ENCODE measurements around the gene COL6A3.

The COL6A3 gene

DNA sequence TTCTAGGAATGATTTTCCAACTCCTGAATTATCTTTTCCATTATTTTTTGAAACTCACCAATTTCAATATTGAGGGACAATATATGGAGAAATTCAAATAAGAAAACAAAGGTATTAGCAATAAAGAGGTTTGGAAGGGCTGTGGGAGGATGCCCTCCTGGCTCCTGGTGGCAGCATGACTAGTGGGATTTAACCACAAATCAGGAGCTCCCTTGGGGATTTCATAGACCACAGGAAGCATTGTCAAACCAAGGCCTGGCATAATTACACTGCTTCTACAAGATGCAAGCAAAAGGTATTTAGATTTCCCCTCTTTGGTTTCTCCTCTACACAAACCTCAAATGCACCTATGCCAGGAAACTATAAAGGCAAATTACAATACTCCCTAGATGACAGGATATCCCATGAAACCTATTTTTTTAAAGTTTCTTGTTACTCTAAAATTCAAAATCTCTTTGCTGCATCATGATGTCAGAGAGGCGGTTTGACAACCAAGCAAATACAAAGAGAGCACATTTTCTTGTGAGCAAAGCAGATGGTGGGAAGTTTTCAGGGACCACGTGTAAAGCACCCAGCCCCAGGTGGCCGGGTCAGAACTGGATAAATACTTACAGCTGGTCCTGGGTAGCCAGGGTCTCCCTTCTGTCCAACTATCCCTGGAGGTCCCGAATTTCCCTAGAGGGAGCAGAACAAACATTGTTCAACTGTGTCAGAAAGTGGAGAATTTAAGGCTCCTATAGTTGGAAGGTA is 67.9 kb downstream of the COL6A3 start:
- no peak for DNase-seq

DNA sequence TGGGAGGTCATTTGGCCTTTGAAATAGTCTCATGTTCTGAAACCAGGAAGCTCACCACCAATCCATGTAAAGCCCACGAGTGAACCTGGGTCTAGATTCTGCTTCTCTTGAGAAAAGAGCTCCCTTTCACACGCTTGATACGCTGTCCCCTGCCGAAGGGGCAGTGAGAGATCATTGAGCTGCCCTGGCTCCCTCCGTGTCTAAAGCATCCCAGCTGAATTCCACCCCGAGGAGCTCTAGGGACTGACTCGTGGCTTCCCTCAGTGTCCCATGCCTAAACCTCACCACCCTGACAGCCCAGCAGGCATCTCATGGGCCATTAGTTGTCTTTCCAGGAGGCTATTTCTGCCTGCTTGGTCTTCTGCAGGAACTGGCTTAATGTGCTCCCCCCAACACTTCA is 68.6 kb downstream of the COL6A3 start:
- no peak for DNase-seq

DNA sequence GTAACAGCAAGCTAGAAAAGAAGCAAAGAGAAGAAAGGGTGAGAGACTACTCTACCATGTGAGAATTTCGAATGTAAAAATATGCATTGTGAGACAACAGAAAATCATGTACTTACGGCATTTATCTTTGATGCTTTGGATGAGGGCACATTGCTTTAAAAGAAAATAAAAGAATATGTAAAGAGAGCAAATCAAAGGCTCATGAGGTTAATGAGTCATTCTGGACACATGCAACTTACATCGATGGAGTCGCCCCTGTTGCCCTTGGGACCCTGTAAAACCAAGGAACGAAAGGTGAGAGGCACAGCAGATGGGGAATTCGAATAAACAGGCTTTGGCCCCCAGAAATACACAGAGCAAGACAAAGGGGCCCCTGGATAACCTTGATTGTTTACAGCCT is 69.0 kb downstream of the COL6A3 start:
- no peak for DNase-seq

DNA sequence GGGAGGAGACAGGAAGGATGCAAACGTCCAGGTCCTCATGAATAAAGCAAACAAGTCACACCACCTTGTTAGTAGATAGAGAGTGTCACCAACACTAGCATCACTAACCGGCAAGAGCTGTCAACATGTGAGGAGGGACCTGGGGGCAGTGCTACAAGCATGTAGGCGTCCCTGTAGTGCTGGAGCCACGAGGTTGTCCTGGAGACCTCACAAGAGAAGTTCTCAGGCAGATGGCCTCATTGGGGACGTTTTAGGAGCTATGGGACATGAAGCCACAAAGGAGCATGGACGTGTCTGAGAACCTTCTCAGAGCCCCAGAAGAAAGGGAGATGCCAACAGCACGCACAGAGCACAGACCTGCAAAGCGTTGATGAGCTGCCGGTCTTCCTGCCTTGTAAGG is 70.0 kb downstream of the COL6A3 start:
- no peak for DNase-seq

DNA sequence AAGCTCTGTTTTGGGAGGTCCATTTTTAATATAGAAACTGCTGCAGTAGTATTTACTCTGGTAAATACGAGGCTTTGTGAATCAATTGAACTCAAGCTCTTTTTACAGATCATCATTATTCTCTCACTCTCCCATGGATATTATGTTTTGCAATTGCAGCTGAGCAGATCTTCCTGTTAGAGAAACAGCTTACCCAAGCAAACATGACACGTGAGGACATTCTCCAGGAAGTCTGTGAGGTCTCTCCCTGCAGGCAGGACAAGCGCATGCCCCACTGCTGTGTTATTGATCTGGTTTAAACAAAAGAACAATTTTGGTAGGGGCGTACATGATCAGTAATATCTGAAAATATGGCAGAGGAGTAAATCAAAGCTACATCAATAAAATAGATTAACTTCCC is 72.1 kb downstream of the COL6A3 start:
- no peak for DNase-seq

DNA sequence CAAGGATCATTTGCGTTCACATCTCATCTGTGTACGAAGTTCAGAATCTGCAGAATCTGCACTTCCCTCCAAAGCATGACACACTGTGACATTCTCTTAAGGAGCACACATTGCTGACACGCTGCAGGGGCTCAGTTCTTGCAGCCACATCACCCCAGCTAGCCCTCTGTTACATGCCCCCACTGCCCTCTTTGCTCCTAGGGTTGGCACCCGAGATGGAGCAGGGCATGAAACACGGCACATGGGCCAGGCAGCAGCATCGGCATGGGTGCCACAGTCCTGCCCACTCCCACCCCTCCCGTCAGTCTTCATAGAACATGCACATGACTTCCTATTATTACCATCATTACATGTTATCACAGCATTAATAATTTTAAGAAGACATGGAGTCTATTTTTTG is 76.4 kb downstream of the COL6A3 start:
- no peak for DNase-seq

DNA sequence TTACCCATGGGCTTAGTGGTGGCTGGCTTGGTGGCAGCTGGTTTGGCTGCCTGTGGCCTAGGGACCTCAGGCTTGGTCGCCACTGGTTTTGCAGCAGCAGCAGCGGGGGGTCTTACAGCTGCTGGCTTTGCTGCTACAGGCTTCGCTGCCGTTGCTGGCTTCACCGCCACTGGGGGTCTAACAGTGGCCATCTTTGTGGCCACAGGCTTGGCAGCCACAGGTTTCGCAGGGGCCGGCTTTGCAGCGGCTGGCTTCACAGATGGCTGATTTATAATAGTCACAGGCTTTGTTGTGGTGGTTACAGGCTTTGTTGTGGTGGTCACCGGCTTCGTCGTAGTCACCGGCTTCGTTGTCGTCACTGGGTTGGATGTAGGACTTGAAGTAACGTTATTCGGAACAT is 77.8 kb downstream of the COL6A3 start:
- no peak for DNase-seq

DNA sequence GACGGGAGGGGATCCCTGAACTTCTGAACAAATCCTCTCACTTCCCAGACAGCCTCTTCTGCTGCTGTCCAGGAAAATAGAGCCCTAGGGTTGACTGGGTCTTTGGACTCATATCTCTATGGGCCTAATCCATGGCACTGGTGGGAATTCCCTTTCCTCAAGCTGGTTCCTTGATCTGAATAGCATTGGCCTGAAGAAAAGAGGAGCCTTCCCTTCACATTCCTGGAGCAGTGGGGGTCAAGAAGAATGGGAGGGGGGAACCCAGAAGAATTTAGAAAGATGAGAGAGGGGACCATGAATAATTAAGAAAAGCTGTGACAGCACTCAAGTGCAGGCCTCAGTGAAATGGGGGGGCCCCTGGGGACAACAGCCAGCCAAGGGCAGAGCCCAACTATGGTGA is 80.2 kb downstream of the COL6A3 start:
- no peak for DNase-seq

DNA sequence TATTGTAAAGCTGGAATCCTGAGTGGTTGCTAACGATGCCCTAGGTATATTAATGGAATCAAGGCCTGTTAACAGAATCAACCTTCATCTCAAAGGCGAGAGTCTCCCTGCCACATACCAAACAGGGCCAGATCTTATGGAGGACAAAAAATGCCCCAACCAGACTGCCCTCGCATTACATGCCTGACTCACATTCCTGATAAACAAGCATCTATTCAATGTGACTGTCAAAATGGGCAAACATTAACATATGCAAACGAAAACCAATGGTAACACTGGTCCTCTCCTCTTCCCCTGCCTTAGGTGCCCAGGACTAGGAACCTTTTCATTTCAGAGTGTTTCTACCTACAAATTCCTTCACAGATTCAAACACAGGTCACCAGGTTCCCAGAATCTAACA is 83.4 kb downstream of the COL6A3 start:
- no peak for DNase-seq

DNA sequence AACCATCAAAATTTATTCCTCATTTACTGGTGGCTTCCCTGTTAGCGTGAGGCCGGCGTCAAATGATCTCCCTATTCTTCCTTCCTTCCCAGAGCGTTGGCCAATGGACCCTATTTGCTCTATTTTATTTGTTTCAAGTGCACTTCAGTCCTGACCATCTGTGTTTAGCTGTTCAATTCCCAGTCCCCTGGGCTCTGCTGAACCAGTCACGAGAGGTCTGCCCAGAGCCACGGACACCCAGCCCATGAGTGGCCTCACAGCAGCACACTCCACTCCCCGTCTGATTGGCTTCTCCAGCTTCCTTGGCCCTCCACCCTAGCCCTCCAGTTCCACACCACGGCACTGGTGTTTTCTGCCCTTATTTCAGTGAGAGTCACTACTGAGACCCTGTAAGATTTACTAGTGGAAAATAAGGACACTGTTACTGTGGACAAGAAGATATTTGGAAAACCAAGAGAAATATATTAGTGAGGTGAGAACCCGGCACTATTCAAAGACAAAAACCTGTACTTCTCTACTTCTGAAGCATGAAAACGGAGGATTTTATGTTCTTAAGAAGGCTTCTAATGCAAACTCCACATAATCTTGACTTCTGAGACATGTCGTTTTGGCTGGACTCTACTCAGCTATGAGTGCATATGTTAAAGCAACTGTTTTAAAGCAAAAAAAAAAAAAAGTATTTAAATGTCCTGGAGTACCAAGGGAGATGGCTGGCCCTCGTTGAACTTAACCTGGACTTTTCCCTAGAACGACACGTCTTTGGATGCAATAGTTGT is 86.6 kb downstream of the COL6A3 start:
- DNase-seq: no peak

DNA sequence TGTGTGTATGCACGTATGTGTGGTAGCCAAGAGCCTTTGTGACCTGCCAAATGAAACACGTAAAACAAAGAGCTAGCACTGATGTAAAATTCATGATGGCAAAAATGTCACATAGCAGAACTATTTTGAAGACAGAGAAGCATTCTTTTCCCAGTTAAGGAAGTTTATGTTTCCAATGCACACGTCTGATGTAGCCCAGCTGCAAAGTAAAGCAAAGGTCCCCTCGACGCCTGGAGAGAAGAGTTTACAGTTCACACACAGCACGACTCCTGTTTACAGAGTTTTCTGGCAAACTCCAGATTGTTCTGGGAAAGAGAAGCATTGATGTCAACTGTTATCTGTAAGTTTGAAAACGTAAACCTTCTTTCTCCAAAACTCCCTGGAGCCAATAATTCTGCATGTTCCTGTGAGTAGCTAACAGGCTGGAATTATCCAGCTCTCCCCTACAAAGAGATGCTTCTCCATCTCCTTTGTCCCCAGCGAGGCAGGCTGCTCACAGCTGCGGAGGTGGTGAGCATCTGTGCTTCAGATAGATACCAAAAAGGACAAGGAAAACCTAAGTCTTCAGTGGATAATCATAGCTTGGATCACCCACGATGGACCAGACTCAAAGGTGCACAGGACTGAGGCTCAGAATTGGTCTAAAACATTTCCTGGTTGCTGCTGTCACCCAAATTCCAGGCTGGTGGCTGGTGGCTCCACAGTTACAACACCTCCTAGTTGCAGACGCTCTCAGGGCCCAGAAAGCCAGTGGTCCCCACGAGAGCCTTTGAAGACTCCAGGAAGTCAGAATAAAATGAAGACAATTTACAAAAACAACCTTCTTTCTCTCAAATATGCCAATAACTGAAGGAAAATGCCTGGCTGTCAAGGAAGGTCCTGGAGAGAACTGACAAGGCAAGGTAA is 87.4 kb downstream of the COL6A3 start:
- DNase-seq: no peak

DNA sequence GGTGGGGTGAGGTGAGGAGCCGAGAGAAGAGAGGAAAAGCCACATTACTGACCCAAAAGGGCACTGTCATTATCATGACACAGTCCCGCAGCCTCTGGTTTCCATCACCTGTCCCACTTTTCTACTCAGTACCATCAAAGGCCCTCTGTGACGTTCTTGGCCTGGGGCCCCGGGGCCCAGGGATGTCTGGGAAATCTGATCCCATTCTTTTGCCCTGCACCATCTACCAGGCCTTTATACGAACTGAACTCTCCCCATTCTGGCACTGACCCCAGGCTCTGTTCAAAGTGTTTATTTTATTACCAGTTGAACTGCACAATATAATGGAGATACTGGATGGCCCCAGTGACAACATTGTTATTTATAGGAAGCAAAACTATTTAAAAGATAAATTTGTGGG is 89.1 kb downstream of the COL6A3 start:
- no peak for DNase-seq

DNA sequence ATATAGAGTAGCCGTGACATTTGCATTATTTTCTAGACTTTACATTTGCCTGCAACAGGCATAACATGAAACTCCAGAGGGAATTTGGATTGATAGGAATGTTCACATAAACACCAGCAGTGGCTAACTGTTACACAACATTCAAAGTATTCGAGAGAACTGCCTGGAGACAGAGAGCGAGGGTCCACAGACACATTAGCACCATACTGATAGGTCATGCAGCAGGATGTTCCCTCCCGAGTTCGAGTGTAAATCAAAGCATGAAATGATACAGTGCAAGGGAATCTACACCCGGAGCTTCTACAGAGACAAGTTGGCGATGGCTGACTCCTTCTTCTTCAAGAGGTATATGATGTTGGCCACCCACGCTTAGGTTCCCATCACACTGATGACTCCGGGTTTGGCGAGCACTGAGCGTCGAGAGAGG is 89.5 kb downstream of the COL6A3 start:
- no peak for DNase-seq

DNA sequence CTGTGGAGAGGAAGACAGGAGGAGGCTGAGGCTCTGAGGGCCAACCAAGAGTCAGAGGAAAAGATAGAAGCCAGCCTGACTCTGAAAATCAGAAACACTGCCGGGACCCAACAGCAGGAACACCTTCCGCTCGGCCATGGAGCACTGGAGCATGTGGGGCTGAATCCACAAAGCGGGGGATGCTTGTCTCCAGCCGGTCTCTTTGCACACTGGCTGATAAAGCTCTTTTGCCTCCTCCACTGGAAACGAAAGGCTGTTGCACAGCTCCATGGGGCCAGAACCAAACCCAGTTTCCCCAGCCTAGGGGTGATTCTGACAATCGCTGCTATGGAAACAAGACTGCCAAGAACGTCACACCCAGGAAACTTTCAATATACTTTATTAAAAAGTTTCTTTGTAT is 90.3 kb downstream of the COL6A3 start:
- DNase-seq: no peak

DNA sequence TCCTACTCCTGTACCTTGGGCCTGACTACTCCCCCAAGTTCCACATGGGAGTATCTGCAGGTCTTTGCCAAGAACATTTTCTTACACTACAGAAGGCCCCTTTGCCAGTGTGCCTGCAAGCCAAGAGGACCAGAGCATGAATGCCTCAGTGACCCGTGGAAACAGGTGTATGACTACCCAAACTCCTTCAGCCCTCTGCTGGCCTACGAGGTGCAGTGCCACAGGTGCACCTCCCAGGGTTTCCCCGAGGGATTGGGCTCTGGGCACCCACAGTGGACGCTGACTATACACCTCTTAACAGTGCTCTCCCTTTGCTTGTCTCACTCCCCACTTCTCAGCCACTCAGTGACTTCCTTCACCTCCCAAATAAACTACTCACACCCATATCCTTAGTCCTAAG is 91.4 kb downstream of the COL6A3 start:
- no peak for DNase-seq

DNA sequence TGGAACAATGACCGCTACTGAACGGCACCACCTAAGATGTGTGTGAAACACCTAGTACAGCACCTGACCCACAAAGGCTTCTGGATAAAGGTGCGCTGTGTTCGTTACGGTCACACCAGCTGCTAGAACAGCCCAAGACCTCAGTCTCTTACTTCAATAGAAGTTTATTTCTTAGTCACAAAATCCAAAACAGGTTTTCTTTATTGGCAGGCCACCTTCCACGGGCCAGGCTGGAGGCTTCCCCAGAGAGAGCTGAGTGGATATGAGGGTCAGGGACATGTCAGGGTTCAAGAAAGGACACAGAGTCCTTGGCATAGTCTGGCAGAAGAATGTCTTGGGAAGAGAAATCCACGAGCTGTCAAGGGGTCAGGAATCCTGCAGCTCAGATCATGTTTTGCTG is 92.2 kb downstream of the COL6A3 start:
- DNase-seq: no peak

DNA sequence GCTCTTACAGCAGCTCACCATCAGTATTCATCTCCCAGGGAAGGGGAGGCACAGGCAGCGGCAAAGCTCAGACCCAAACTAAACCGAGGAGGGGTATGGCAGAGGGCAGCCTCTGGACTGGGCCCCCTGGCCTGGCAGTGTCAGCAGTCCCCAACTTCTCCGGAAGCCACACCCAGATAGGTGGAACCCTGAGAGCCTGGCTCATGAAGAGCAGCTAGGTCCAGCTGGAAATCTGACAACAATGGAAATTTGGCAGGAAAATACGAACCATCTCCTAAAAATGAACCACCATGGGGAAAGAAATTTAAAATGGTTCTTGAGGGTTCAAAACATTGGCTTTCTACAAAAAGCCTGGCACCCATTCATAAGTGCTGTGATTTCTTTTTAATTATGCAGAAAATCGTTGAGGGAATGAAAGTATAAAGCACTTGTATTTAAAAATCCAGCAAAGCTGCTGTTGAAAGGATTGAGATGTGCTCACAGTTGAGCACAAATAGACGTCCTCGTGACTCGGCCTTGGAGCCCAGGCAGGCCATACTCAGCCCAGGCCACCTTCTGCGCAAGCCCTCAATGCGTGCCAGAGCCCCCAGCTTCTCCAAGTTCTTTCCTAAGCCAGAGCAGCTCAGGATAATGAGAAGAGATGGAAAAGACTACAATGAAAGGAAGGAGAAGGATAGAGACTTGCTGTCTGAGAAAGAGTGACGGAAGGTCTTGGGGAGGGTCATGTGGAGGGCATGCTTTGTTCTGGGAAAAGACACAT is 93.0 kb downstream of the COL6A3 start:
- no peak for DNase-seq

DNA sequence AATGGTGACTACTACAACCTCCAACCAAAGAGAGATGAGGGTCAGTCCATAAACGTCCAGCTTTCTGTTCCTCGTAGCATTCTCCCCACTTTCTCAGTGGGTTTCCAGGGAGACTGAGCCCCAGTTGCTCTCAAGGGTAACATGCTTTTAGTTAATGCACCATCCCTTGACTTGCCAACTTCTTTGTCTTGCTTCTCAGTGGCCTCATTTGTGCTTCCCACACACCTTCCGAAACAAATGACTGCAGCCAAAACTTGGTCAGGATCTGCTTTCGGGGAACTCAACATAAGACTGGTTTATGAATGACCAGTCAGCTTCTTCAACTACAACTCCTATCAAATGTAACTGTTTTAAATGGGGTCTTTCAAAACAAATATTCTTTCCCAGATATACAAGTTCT is 94.1 kb downstream of the COL6A3 start:
- DNase-seq: no peak

DNA sequence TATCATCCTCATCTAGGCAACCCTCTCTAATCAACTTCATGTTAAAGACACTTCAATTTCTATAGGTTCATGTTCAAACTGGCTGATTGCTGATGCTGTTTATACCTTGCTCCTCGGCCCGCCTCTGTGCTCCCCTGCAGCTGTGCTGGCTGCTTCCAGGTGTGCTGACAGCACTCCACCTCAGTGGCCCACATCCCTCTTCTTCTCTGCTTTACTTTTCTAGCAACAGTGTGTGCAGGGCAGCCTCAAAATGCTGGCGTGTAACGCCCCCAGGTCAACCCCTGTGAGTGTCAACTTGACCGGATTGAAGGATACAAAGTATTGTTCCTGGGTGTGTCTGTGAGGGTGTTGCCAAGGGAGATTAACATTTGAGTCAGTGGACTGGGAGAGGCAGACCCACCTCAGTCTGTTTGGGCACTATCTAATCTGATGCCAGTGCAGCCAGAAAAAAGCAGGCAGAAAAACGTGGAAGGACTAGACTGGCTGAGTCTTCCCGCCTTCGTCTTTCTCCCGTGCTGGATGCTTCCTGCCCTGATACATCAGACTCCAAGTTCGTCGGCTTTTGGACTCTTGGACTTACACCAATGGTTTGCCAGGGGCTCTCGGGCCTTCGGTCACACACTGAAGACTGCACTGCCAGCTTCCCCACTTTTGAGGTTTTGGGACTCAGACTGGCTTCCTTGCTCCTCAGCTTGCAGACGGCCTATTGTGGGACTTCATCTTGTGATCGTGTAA is 94.7 kb downstream of the COL6A3 start:
- DNase-seq: no peak

DNA sequence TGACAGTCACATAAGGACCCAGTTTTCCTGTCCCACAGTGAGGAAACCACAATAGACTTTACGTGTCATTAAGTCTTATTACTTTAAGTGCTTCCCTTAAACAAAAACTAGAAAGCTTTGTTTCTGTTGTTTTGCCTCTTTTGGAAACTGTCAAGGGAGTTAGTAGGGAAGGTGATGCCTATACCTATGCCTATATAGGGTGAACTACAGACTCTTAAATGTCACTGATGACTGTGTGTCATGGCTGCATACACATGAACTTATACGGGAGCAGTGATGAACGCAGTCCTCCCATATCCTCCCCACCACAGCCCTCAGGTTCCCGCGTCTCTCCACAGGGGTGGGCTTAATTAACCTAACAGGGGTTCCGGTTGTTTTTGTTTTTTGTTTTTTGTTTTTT is 97.6 kb downstream of the COL6A3 start:
- no peak for DNase-seq

DNA sequence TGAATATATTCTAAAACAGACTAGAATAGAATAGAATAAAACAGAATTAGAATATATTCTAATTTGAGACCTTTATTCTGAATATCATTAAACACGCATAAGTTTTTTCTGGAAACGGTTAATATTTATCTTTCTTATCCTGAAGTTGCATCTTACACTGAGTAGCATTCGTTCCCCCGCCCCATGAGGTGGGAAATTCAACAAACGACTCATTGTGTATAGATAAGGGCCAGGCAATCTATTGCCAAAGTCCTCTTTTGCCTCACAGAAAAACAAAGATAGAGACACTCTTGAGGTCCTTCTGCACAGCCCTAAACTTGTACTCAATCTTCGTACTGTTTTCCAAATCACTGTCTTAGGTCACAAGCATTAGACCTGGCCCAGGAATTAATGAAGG is 98.1 kb downstream of the COL6A3 start:
- no peak for DNase-seq

DNA sequence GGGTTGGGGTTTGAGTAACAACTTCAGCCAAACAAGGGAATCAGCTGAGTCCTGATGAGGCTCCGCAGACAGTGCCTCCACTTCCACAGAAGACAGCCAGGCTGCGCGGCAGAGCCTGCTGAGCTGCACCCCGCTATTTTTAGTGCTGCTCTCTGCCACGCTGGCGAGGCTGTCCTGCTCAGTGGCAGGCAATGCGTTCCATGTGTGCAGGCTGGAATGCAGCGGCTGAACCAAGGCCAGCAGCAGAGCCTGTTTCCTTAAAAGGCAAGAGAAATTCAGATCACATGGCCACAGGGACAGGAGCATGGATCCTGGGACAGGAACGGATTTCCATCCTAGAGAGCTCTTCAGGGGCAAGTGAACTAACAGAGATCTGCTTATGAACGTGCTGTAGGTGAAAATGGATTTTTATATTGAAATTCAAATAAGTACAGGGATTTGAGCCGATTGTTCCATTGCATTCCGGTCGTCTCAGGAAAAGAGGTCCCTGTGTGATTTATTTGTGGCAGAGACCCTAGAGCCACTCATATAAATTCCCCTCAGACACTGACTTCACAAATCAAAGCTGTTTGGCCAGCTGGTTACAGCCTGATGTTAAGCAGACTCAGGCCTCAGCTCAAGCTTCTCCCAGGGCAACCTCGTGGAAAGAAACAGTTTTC is 98.7 kb downstream of the COL6A3 start:
- DNase-seq: no peak
